HEK293T (cell line): ENCODE results near the gene TBC1D1.

Experiments
- CTCF ChIA-PET: fragments of 350-600 bp; formaldehyde crosslinking; extraction: SDS; loops from one replicate; lab custom pipeline; 2021; ENCODE audit warnings: antibody characterized with exemption, inconsistent platforms; lab: Yijun Ruan, JAX
- POLR2A ChIA-PET: fragments of 350-600 bp; formaldehyde crosslinking; extraction: SDS; loops from one replicate; lab custom pipeline; 2020; ENCODE audit warnings: antibody characterized with exemption, inconsistent platforms; lab: Yijun Ruan, JAX
- DNase-seq: peaks from one replicate; pipeline ENCODE4 v3.0.0; 2012; ENCODE audit warnings: mixed read lengths; ENCODE audit errors: extremely low spot score
- ARNT ChIP-seq: fragments of 450-650 bp; IDR thresholded peaks from 2 replicates; pipeline ENCODE4 v1.6.1; 2017; ENCODE audit warnings: mild to moderate bottlenecking
- BHLHE40 ChIP-seq: fragments of 450-650 bp; IDR thresholded peaks from 2 replicates; pipeline ENCODE4 v1.6.1; 2016; ENCODE audit warnings: mild to moderate bottlenecking, moderate library complexity, borderline replicate concordance
- CTBP1 ChIP-seq: fragments of 450-650 bp; IDR thresholded peaks from 2 replicates; pipeline ENCODE4 v1.6.1; 2016; ENCODE audit warnings: borderline replicate concordance
- ELF4 ChIP-seq: fragments of 450-650 bp; IDR thresholded peaks from 2 replicates; pipeline ENCODE4 v1.6.1; 2017; ENCODE audit warnings: antibody characterized with exemption
- FOXA1 ChIP-seq: fragments of 450-650 bp; IDR thresholded peaks from 2 replicates; pipeline ENCODE4 v1.6.1; 2016; ENCODE audit warnings: mild to moderate bottlenecking
- FOXK2 ChIP-seq: fragments of 450-650 bp; IDR thresholded peaks from 2 replicates; pipeline ENCODE4 v1.6.1; 2016; ENCODE audit warnings: mild to moderate bottlenecking
- FOXM1 ChIP-seq: fragments of 450-650 bp; IDR thresholded peaks from 2 replicates; pipeline ENCODE4 v1.6.1; 2017; ENCODE audit warnings: mild to moderate bottlenecking, borderline replicate concordance
- HDGF ChIP-seq: fragments of 450-650 bp; IDR thresholded peaks from 2 replicates; pipeline ENCODE4 v1.6.1; 2017; ENCODE audit warnings: antibody characterized with exemption, borderline replicate concordance
- L3MBTL2 ChIP-seq: fragments of 450-650 bp; conservative IDR thresholded peaks from 2 replicates; pipeline ENCODE4 v1.6.1; 2016; ENCODE audit warnings: mild to moderate bottlenecking
- LEF1 ChIP-seq: fragments of 450-650 bp; IDR thresholded peaks from 2 replicates; pipeline ENCODE4 v1.6.1; 2017; ENCODE audit warnings: mild to moderate bottlenecking, borderline replicate concordance
- NFRKB ChIP-seq: fragments of 450-650 bp; IDR thresholded peaks from 2 replicates; pipeline ENCODE4 v1.6.1; 2016; ENCODE audit warnings: mild to moderate bottlenecking, moderate library complexity
- PKNOX1 ChIP-seq: fragments of 450-650 bp; IDR thresholded peaks from 2 replicates; pipeline ENCODE4 v1.6.1; 2016
- SP1 ChIP-seq: fragments of 450-650 bp; IDR thresholded peaks from 2 replicates; pipeline ENCODE4 v1.6.1; 2017
- SUZ12 ChIP-seq: fragments of 450-650 bp; IDR thresholded peaks from 2 replicates; pipeline ENCODE4 v1.6.1; 2016; ENCODE audit warnings: mild to moderate bottlenecking
- TARDBP ChIP-seq: fragments of 450-650 bp; IDR thresholded peaks from 2 replicates; pipeline ENCODE4 v1.6.1; 2016
- ZNF384 ChIP-seq: fragments of 450-650 bp; IDR thresholded peaks from 2 replicates; pipeline ENCODE4 v1.6.1; 2016

The TBC1D1 gene

GRCh38 chr4:38123555-38123954 is 232.7 kb downstream of the TBC1D1 start:
- ChIA-PET POLR2A (no interaction called here), CTCF (interaction anchor here (0.6 kb wide), 1 partner anchor 55 kb away, joined by 6 read pairs; no protein-coding TSS in a partner anchor)
- no peak for DNase-seq
- TF ChIP-seq ELF4 (no peak), ZNF384 (no peak), SUZ12 (no peak), LEF1 (no peak), SP1 (no peak)

GRCh38 chr4:38124961-38125360 is 234.1 kb downstream of the TBC1D1 start:
- POLR2A ChIA-PET = no interaction called here
- CTCF ChIA-PET = no interaction called here
- DNase-seq = no peak
- TF ChIP-seq HDGF = no peak
- TF ChIP-seq NFRKB = no peak

GRCh38 chr4:38125816-38126215 is 234.9 kb downstream of the TBC1D1 start:
- ChIA-PET POLR2A (no interaction called here), CTCF (no interaction called here)
- TF ChIP-seq ZNF384 = no peak
- no peak for TF ChIP-seq BHLHE40
- no peak for TF ChIP-seq TARDBP
- no peak for TF ChIP-seq CTBP1
- no peak for TF ChIP-seq SUZ12

GRCh38 chr4:38128478-38129459 is 237.9 kb downstream of the TBC1D1 start:
- ChIA-PET POLR2A (no interaction called here), CTCF (interaction anchor here (0.5 kb wide), 1 partner anchor 990 kb away, joined by 3 read pairs; no protein-coding TSS in a partner anchor)
- no peak for TF ChIP-seq ELF4
- TF ChIP-seq FOXM1 = no peak
- TF ChIP-seq NFRKB = no peak
- TF ChIP-seq HDGF = no peak
- no peak for TF ChIP-seq ZNF384
- TF ChIP-seq SP1 = no peak
- TF ChIP-seq LEF1 = no peak
- TF ChIP-seq CTBP1 = no peak
- TF ChIP-seq FOXK2 = no peak
- no peak for TF ChIP-seq ARNT
- TF ChIP-seq L3MBTL2 = no peak
- no peak for TF ChIP-seq SUZ12
- TF ChIP-seq TARDBP = no peak
- no peak for TF ChIP-seq FOXA1
- TF ChIP-seq BHLHE40 = no peak
- no peak for TF ChIP-seq PKNOX1

More at GRCh38 chr4:38125816-38126215, 234.9 kb downstream of the TBC1D1 start:
- DNase-seq = no peak

GRCh38 chr4:38129460-38130227 is 238.8 kb downstream of the TBC1D1 start:
- no peak for DNase-seq
- TF ChIP-seq CTBP1 = no peak
- no peak for TF ChIP-seq SP1
- no peak for TF ChIP-seq NFRKB
- TF ChIP-seq ZNF384 = no peak
- TF ChIP-seq LEF1 = no peak
- TF ChIP-seq HDGF = no peak
- no peak for TF ChIP-seq BHLHE40
- no peak for TF ChIP-seq TARDBP
- TF ChIP-seq FOXK2 = no peak
- no peak for TF ChIP-seq SUZ12
- no peak for TF ChIP-seq ARNT
- TF ChIP-seq ELF4 = no peak
- TF ChIP-seq L3MBTL2 = no peak
- no peak for TF ChIP-seq PKNOX1
- no peak for TF ChIP-seq FOXA1
- no peak for TF ChIP-seq FOXM1
- ChIA-PET CTCF (interaction anchor here (0.6 kb wide), 1 partner anchor 519 kb away, joined by 4 read pairs; no protein-coding TSS in a partner anchor), POLR2A (no interaction called here)

More at GRCh38 chr4:38128478-38129459, 237.9 kb downstream of the TBC1D1 start:
- DNase-seq = no peak

- CTCF ChIA-PET = no interaction called here
- no peak for DNase-seq
- TF ChIP-seq ELF4 (no peak), NFRKB (no peak), SP1 (no peak), FOXK2 (no peak), FOXM1 (no peak), ARNT (no peak), L3MBTL2 (no peak), ZNF384 (no peak), HDGF (no peak), LEF1 (no peak), SUZ12 (no peak), TARDBP (no peak), CTBP1 (no peak), FOXA1 (no peak), BHLHE40 (no peak), PKNOX1 (no peak)
- POLR2A ChIA-PET = no interaction called here
Observed at GRCh38 chr4:38130884-38131283, 240.0 kb downstream of the TBC1D1 start.
